BJ (cell line): Measurements from ENCODE around the gene WNT4. TPM values are rescaled to one million over a fixed set of nuclear protein-coding genes. Genes with fewer than 3 reads are reported as not detected.

Experiments
- CTCF ChIA-PET: fragments of 350-600 bp; formaldehyde crosslinking; extraction: SDS; loops from one replicate; lab custom pipeline; 2021; ENCODE audit warnings: antibody characterized with exemption, inconsistent platforms; lab: Yijun Ruan, JAX
- POLR2A ChIA-PET: fragments of 300-600 bp; sonication (Branson Sonifier 250); formaldehyde crosslinking; extraction: SDS; loops from one replicate; lab custom pipeline; 2021; ENCODE audit warnings: antibody characterized with exemption; lab: Charles Lee
- DNase-seq: peaks from one replicate; pipeline ENCODE4 v3.0.0-alpha.2; 2011; ENCODE audit warnings: low read depth
- H3K27me3 ChIP-seq: 2 replicates; pipeline ENCODE4 v1.6.0; 2011; ENCODE audit warnings: low read length; ENCODE audit not compliant: control insufficient read depth, insufficient read depth
- H3K36me3 ChIP-seq: 2 replicates; pipeline ENCODE4 v1.5.1; 2011; ENCODE audit warnings: low read length; ENCODE audit not compliant: control insufficient read depth, insufficient read depth
- H3K4me3 ChIP-seq: 2 replicates; pipeline ENCODE4 v1.5.1; 2011; ENCODE audit warnings: low read depth, mild to moderate bottlenecking, control low read depth, low read length
- CTCF ChIP-seq: IDR thresholded peaks from 2 replicates; pipeline ENCODE4 v1.5.1; 2011; ENCODE audit warnings: low read depth, mild to moderate bottlenecking, control low read depth, inconsistent platforms, low read length, moderate library complexity; ENCODE audit not compliant: insufficient read depth
- polyA plus RNA-seq: library from polyadenylated mRNA; depleted of rRNA; stranded (reverse); fragments of >200 nt; gene quantifications from 2 replicates; pipeline ENCODE4 v1.2.3, GENCODE V29; 2011

Gene WNT4
- polyA plus RNA-seq, 1 experiment = 0.13 TPM

GRCh38 chr1:22108339-22109105, 34.4 kb downstream of the WNT4 start:
- ChIA-PET POLR2A (no interaction called here), CTCF (interaction anchor here (0.8 to 3.1 kb wide), 4 partner anchors 10 to 307 kb away, joined by 3 to 19 read pairs (median 7); no protein-coding TSS in a partner anchor)
- peaks cover 4% of the 10 kb centered on the region for H3K36me3 ChIP-seq
- H3K4me3 ChIP-seq = no peak overlapping the region
- H3K27me3 ChIP-seq = no peaks in the 10 kb centered on the region
- no peak for TF ChIP-seq CTCF
- DNase-seq = peak; percentile 40

GRCh38 chr1:22107126-22107525, 35.8 kb downstream of the WNT4 start:
- POLR2A ChIA-PET = no interaction called here
- no peak for TF ChIP-seq CTCF
- DNase-seq = no peak
- Histone ChIP-seq H3K36me3 (0 out of 2 replicates have a peak, but pooled peaks cover 1% of the 10 kb centered on the region), H3K27me3 (no peaks in the 10 kb centered on the region), H3K4me3 (no peak overlapping the region)
- CTCF ChIA-PET = interaction anchor here (0.6 to 3.1 kb wide), 8 partner anchors 8 to 308 kb away, joined by 3 to 19 read pairs (median 3); no protein-coding TSS in a partner anchor

DNA sequence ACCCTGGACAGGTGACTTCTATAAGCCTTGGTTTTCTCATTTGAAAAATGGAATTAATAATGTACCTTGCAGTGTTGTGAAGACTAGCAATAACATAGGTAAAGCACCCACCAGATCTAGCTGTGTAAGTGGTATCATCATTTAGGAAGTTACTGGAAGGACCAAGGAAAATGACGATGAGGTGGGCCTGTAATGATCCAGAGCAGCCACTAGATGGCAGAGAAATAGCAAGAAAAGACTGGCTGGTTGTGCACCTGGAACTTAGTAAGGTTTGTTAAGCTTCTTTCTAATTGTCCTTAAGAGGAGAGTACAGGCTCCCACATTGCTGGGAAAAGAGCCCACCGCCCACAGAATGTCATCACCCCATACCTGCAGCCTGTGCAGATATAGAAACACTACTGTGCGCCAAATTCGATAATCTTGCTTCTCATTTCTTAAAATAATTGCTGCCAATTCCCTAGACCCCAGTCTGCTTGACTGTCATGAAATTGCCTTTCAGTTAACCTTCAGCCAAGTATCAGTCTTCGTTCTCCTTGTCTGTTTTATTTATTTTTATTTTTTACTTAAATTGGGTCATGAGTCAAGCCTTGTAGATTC, 37.2 kb downstream of the WNT4 start:
- Histone ChIP-seq H3K36me3 (0 out of 2 replicates have a peak, but pooled peaks cover 1% of the 10 kb centered on the region), H3K4me3 (no peak overlapping the region), H3K27me3 (no peaks in the 10 kb centered on the region)
- no peak for DNase-seq
- CTCF ChIA-PET = interaction anchor here (0.6 to 2.2 kb wide), 13 partner anchors 9 to 311 kb away, joined by 3 to 14 read pairs (median 5); no protein-coding TSS in a partner anchor
- POLR2A ChIA-PET = no interaction called here
- peak; percentile 85 for TF ChIP-seq CTCF

GRCh38 chr1:22104865-22105437, 37.9 kb downstream of the WNT4 start:
- DNase-seq = no peak
- no peak overlapping the region for H3K4me3 ChIP-seq
- TF ChIP-seq CTCF = no peak
- ChIA-PET POLR2A (no interaction called here), CTCF (interaction anchor here (0.6 to 2.2 kb wide), 13 partner anchors 10 to 312 kb away, joined by 3 to 14 read pairs (median 5); no protein-coding TSS in a partner anchor)
- 0 out of 2 replicates have a peak, but pooled peaks cover 1% of the 10 kb centered on the region for H3K36me3 ChIP-seq
- H3K27me3 ChIP-seq = no peaks in the 10 kb centered on the region
